Measurements from ENCODE around the gene CAMK2N1. TPM values are rescaled to one million over a fixed set of nuclear protein-coding genes. Genes with fewer than 3 reads are reported as not detected.

The CAMK2N1 gene
- total RNA-seq, 4 donors from 2014 or later, result 3.2 to 12.2 (median 8.1) TPM

DNA sequence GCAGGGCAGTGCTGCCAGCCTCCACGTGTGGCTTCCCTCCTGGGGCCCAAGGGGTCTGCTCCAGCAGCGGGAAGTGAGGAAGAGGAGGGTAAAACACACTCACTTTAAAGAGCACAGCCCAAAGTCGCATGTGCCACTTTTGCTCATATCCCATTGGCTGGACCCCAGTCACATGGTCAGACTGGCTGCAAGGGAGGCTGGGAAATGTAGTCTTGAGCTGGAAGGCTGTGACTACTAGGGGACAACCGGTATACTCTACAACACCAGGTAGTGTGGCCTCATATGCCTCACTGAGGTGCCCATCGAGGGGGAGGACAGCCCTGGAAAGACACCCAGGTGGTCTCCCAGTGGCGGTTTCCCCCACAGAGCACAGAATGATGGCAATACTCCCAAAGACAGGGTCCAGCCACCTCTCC is 45.2 kb downstream of the CAMK2N1 start:
- TF ChIP-seq, protein P1, sequence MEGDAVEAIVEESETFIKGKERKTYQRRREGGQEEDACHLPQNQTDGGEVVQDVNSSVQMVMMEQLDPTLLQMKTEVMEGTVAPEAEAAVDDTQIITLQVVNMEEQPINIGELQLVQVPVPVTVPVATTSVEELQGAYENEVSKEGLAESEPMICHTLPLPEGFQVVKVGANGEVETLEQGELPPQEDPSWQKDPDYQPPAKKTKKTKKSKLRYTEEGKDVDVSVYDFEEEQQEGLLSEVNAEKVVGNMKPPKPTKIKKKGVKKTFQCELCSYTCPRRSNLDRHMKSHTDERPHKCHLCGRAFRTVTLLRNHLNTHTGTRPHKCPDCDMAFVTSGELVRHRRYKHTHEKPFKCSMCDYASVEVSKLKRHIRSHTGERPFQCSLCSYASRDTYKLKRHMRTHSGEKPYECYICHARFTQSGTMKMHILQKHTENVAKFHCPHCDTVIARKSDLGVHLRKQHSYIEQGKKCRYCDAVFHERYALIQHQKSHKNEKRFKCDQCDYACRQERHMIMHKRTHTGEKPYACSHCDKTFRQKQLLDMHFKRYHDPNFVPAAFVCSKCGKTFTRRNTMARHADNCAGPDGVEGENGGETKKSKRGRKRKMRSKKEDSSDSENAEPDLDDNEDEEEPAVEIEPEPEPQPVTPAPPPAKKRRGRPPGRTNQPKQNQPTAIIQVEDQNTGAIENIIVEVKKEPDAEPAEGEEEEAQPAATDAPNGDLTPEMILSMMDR (IDR thresholded peaks at IDR 0.05), result no peak
- no peak for TF ChIP-seq POLR2A (IDR thresholded peaks at IDR 0.05)
- DNase-seq, result peak; percentile 22
- Histone ChIP-seq H3K36me3 (no peaks in the 10 kb centered on the region), H3K27me3 (no peaks in the 10 kb centered on the region), H3K4me3 (replicated peaks in 1 of 3) (no peak overlapping the region), H3K27ac (no peak overlapping the region), H3K4me1 (no peaks in the 10 kb centered on the region), H3K9me3 (no peaks in the 10 kb centered on the region)
- 26 to 28% methylated on average over 6 of the region's 6 CpGs for WGBS, 2 donors
- intact Hi-C loops (cut with DNase I), result no loop called here

DNA sequence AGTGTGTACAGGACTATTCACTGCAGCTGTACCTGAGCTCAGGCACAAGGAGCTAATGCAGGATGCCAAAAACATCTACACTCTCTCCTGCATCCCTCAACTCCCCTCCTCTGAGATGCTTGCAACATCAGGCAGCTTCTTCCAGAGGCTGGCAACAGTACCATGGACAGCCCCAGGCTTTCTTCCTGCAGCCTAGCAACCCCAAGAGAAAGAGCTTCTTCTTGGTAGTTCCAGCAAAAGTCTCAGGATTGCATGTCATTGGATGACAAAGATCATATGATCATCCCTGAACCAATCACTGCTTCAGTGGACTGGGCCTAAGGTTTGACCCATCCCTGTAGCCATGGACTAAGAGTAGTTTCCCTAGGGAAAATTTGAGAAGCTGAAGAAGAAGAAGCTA is 46.7 kb downstream of the CAMK2N1 start:
- no peaks in the 10 kb centered on the region for H3K36me3 ChIP-seq
- H3K27me3 ChIP-seq, result no peaks in the 10 kb centered on the region
- no peak overlapping the region for H3K27ac ChIP-seq
- TF ChIP-seq POLR2A (IDR thresholded peaks at IDR 0.05), result no peak
- TF ChIP-seq, protein P1 (IDR thresholded peaks at IDR 0.05), result no peak
- no peaks in the 10 kb centered on the region for H3K9me3 ChIP-seq
- no peak for DNase-seq
- intact Hi-C loops (cut with DNase I), result no loop called here
- no peaks in the 10 kb centered on the region for H3K4me1 ChIP-seq
- no peak overlapping the region for H3K4me3 ChIP-seq (replicated peaks in 1 of 3)

DNA sequence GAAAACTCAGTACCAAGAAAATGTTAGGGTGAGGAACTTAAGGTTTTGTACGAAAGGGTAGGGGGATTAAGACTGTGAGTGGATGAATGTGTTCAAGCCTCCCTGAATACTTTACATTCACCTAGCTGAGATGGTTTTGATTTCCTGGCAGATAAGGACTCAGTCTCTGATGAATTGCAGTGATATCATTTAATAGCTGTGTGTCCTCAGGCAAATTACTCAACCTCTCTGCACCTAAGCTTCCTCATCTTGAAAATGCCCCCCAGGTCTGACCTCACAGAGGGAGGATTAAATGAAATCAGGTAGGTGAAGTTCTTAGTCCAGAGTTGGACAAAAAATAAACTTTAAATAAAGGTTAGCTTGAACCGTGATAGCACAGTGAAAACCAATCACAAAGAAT is 48.4 kb downstream of the CAMK2N1 start:
- intact Hi-C loops (cut with DNase I), result no loop called here
- Histone ChIP-seq H3K36me3 (no peaks in the 10 kb centered on the region), H3K9me3 (no peaks in the 10 kb centered on the region), H3K27ac (no peak overlapping the region), H3K27me3 (no peaks in the 10 kb centered on the region), H3K4me1 (no peaks in the 10 kb centered on the region), H3K4me3 (replicated peaks in 1 of 3) (no peak overlapping the region)
- TF ChIP-seq, protein P1 (IDR thresholded peaks at IDR 0.05), result no peak
- TF ChIP-seq POLR2A (IDR thresholded peaks at IDR 0.05), result no peak
- WGBS, 2 donors, result 88% methylated on average over 2 of the region's 2 CpGs
- no peak for DNase-seq

DNA sequence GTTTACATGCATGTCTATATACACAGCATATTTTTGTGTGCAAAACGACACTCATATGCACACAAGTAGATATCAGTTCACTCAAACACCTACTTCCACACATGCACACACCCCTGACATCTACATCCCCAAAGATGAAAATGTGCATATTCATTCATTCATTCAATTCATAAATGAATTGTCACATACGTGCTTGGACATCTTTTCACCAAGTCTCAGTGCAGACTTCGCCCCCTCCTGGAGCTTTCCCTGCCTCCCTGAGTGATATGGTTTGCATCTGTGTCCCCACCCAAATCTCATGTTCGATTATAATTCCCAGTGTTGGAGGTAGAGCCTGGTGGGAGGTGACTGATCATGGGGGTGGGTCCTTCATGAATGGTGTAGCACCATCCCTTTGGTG is 53.1 kb downstream of the CAMK2N1 start:
- Histone ChIP-seq H3K36me3 (no peaks in the 10 kb centered on the region), H3K27ac (no peak overlapping the region), H3K9me3 (no peaks in the 10 kb centered on the region), H3K4me1 (no peaks in the 10 kb centered on the region), H3K27me3 (no peaks in the 10 kb centered on the region), H3K4me3 (replicated peaks in 1 of 3) (no peak overlapping the region)
- intact Hi-C loops (cut with DNase I), result no loop called here
- DNase-seq, result no peak
- WGBS, 2 donors, result 82 to 88% methylated on average over 4 of the region's 4 CpGs
- TF ChIP-seq, protein P1 (IDR thresholded peaks at IDR 0.05), result no peak
- TF ChIP-seq POLR2A (IDR thresholded peaks at IDR 0.05), result no peak

Other genes with a start within 250 kb of the CAMK2N1 start
- under 1 TPM in 1 of 4 donors, not detected in 3; 0.45 TPM for gene VWA5B1, start 195.3 kb downstream of the CAMK2N1 start, total RNA-seq
- 10 to 100 TPM; 30.1 to 42.1 (median 35.0) TPM for gene MUL1, start 21.9 kb upstream of the CAMK2N1 start, total RNA-seq
- 1 to 10 TPM in 3 of 4 donors, under 1 TPM in 1; 0.59 to 3.5 (median 2.5) TPM for gene FAM43B, start 66.4 kb upstream of the CAMK2N1 start, total RNA-seq
- 1 to 10 TPM in 2 of 4 donors, under 1 TPM in 2; 0.56 to 3.5 (median 1.5) TPM for gene CDA, start 102.9 kb upstream of the CAMK2N1 start, total RNA-seq
- gene PINK1, start 147.2 kb upstream of the CAMK2N1 start, total RNA-seq, result 100 to 1,000 TPM; 144 to 171 (median 151) TPM
- 100 to 1,000 TPM; 182 to 299 (median 238) TPM for gene DDOST, start 175.2 kb upstream of the CAMK2N1 start, total RNA-seq
- gene KIF17, start 231.8 kb upstream of the CAMK2N1 start, total RNA-seq, result 10 to 100 TPM in 1 of 4 donors, 1 to 10 TPM in 3; 7.5 to 11.5 (median 8.6) TPM
- gene SH2D5, start 246.5 kb upstream of the CAMK2N1 start, total RNA-seq, result 1 to 10 TPM in 2 of 4 donors, under 1 TPM in 2; 0.11 to 1.4 (median 0.77) TPM